ENCODE measurements around the gene JAK1. TPM values are rescaled to one million over a fixed set of nuclear protein-coding genes. Genes with fewer than 3 reads are reported as not detected.

JAK1 gene
- total and polyA plus RNA-seq, 7 donors: 33.7 to 137 (median 101) TPM

- WGBS, 3 donors: 41 to 60% (median 46%) methylated on average over 5 of the region's 5 CpGs
- DNase-seq (no peak), ATAC-seq (peak in 2 of 4 donors; percentile 6 to 26)
- no peak overlapping the region for H3K4me3 ChIP-seq
- TF ChIP-seq, protein P1, sequence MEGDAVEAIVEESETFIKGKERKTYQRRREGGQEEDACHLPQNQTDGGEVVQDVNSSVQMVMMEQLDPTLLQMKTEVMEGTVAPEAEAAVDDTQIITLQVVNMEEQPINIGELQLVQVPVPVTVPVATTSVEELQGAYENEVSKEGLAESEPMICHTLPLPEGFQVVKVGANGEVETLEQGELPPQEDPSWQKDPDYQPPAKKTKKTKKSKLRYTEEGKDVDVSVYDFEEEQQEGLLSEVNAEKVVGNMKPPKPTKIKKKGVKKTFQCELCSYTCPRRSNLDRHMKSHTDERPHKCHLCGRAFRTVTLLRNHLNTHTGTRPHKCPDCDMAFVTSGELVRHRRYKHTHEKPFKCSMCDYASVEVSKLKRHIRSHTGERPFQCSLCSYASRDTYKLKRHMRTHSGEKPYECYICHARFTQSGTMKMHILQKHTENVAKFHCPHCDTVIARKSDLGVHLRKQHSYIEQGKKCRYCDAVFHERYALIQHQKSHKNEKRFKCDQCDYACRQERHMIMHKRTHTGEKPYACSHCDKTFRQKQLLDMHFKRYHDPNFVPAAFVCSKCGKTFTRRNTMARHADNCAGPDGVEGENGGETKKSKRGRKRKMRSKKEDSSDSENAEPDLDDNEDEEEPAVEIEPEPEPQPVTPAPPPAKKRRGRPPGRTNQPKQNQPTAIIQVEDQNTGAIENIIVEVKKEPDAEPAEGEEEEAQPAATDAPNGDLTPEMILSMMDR (IDR thresholded peaks at IDR 0.05): no peak
- no peaks in the 10 kb centered on the region for H3K4me1 ChIP-seq
- no peaks in the 10 kb centered on the region for H3K9me3 ChIP-seq
- H3K36me3 ChIP-seq (ENCODE audit: insufficient read depth in 1 of 2, low read depth in 1 of 2): peaks cover 7 to 45% of the 10 kb centered on the region in 2 donors
- H3K27me3 ChIP-seq (ENCODE audit: insufficient read depth in 3 of 3, low read length in 2 of 3): no peaks in the 10 kb centered on the region
- no peak overlapping the region for H3K27ac ChIP-seq
- intact Hi-C loops (cut with DNase I): loop anchor here in 1 of 2 donors (10.0 kb wide), 1 partner anchor 355 kb away; the partner anchor contains the start of gene CACHD1
Measured at GRCh38 chr1:64830030-64830651, 136.2 kb downstream of the JAK1 start.

- no peak for DNase-seq
- 40 to 69% (median 51%) methylated on average over 8 of the region's 8 CpGs for WGBS, 3 donors
- intact Hi-C loops (cut with DNase I): loop anchor here in 1 of 2 donors (10.0 kb wide), 1 partner anchor 355 kb away; the partner anchor contains the start of gene CACHD1
- H3K27me3 ChIP-seq (ENCODE audit: insufficient read depth in 3 of 3, low read length in 2 of 3): no peaks in the 10 kb centered on the region
- no peaks in the 10 kb centered on the region for H3K4me1 ChIP-seq
- ATAC-seq: peak; percentile 25 to 90 (median 78)
- H3K4me3 ChIP-seq: no peak overlapping the region
- peaks cover 4 to 39% of the 10 kb centered on the region in 2 donors for H3K36me3 ChIP-seq (ENCODE audit: insufficient read depth in 1 of 2, low read depth in 1 of 2)
- no peaks in the 10 kb centered on the region for H3K9me3 ChIP-seq
- TF ChIP-seq, protein P1 (IDR thresholded peaks at IDR 0.05): no peak
- H3K27ac ChIP-seq: peak overlapping the region; percentile 3
Measured at GRCh38 chr1:64829411-64830029, 136.8 kb downstream of the JAK1 start.

DNA sequence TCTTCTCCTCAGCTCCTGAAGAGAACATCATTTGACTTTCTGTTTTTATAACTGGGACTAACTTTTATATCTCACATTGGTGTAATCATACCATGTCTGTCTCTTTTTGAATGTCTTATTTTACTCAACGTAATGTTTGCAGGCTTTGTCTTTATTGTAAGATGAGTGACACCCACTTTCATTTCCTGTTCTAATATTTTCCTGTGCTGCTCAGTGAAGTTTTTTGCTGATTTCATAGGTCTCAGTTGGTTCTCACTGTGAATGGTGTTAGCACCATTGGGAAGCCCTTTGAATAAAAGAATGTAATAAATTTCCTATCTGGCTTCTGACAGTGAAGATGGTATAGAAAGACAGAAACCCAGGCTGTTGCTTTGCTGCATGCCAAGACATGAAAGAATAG lies 137.5 kb downstream of the JAK1 start:
- TF ChIP-seq, protein P1 (IDR thresholded peaks at IDR 0.05): no peak
- H3K9me3 ChIP-seq: no peaks in the 10 kb centered on the region
- H3K27me3 ChIP-seq (ENCODE audit: insufficient read depth in 3 of 3, low read length in 2 of 3): no peaks in the 10 kb centered on the region
- intact Hi-C loops (cut with DNase I): no loop called here
- H3K36me3 ChIP-seq (ENCODE audit: insufficient read depth in 1 of 2, low read depth in 1 of 2): peaks cover 4 to 32% of the 10 kb centered on the region in 2 donors
- DNase-seq (no peak), ATAC-seq (no peak)
- H3K4me3 ChIP-seq: no peak overlapping the region
- no peaks in the 10 kb centered on the region for H3K4me1 ChIP-seq
- WGBS, 3 donors: 58 to 68% (median 63%) methylated on average over 1 of the region's 1 CpG
- no peak overlapping the region for H3K27ac ChIP-seq

GRCh38 chr1:64826991-64827390 lies 139.4 kb downstream of the JAK1 start:
- H3K4me3 ChIP-seq: no peak overlapping the region
- H3K27ac ChIP-seq: no peak overlapping the region
- H3K27me3 ChIP-seq (ENCODE audit: insufficient read depth in 3 of 3, low read length in 2 of 3): no peaks in the 10 kb centered on the region
- intact Hi-C loops (cut with DNase I): no loop called here
- DNase-seq (no peak), ATAC-seq (no peak)
- WGBS, 3 donors: 83 to 91% (median 87%) methylated on average over 5 of the region's 5 CpGs
- no peaks in the 10 kb centered on the region for H3K9me3 ChIP-seq
- H3K36me3 ChIP-seq (ENCODE audit: insufficient read depth in 1 of 2, low read depth in 1 of 2): peaks cover 0 to 13% of the 10 kb centered on the region in 2 donors
- TF ChIP-seq, protein P1 (IDR thresholded peaks at IDR 0.05): no peak
- H3K4me1 ChIP-seq: no peaks in the 10 kb centered on the region

All from psoas muscle (tissue), 8 donors.